GM18870 (cell line): Measurements from ENCODE around the gene NRXN3.

Source experiments
- ATAC-seq: cut with Tn5 transposase; IDR thresholded peaks from one replicate; pipeline ENCODE4 v1.9.1; 2021; ENCODE audit warnings: moderate library complexity; ENCODE audit not compliant: unreplicated experiment

Gene NRXN3

DNA sequence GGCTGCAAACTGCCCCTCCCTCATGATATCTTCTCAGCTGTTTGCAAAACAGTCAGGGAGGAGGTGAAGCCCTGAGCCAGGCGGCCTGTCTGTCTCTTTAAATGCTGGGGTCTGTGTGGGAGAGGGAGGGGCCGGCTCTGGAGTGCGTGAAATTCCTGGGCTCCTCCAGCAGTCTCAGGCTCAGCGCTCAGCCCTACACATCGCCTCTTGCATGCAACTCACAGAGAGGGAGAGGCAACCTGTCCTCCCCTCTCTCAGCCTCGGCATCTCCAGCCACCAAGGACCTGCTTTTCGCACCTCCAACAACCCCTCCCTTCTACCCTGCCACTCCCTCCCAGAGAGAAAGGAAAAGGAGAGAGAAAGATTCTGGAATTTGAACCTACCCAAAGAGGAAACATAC, at the start of gene NRXN3:
Gene NRXN3, plus strand, starts transcription at position 171 of the 400 bp plus-strand sequence. CDS start 72,721 bp downstream, outside the sequence.
- no peak for ATAC-seq

DNA sequence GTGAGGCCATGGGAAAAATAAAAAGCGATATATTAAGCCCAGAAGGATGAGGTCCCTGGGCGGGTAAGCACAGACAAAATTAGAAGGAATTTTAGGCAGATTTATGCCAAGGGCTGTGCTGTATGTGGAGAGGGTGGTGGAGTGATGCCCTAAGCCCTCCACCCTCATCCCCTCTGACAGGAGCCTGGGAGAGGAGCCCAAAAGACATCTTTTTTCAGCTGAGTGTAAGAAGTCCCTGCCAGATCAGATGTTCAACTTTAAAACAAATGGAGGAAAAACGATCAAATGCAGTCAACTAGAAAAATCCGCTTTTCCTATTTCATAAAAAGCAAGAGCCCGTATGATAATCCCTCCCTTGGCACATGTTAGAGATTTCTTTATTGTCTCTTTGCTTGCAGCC, 47.7 kb upstream of the NRXN3 start:
- no peak for ATAC-seq

DNA sequence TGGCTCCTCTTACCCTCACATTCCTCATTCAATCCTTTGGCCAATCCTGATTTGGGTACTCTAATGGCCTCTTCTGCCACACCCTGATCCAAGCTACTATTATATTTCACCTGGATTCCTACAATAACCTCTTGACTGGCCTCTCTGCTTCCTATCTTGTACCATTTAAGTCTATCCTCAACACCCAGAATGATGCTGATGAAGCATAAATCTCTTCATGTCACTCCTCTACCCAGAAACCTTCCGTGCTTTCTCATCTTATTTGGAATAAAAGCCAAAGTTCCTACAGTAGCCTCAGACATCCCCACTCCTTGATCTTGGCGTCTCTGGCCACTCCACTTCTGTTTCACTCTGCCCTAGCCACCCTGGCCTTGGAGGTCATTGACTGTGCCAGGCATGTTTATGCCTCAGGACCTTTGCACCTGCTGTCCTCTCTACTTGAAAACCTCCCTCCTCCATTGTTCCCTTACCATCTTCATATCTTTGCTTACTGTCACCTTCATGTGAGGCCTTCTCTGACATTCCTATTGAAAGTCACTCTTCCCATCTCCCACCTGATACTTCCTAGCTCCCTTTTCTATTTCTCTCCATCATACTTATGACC, 46.4 kb upstream of the NRXN3 start:
- ATAC-seq = no peak

DNA sequence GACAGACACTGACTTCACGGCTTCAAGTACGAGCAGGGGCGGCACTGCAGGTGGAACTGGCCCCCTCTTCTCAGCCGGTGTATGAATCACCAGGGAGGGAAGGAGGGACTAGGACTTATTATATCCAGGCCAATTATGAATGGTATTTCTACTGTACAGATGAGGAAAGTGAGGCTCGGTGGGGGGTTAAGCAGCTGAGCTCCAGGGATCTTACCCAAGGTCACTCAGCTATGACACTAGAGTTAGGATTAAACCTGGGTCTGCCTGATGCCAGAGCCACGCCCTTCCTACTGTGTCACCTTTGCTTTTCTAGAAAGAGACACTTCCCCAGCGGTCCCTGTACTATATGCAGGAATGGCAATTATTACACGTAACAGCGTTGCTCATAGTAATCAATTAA, 42.2 kb upstream of the NRXN3 start:
- no peak for ATAC-seq

DNA sequence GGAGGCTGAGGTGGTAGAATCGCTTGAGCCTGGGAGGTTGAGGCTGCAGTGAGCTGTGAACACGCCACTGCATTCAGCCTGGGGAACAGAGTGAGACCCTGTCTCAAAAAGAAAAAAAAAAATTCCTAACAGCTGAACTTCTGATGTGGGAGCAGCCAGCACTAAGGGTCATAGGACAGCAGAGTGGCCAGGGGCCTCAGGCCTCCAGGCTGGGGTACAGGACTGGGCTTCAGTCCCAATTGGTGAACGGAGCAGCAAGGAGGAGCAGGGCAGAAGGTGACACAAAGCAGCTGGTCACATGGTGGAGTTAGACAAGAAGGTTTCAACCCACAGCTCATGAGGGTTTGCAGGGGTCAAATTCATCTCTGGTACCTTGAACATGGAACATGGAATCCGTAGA, 40.8 kb upstream of the NRXN3 start:
- ATAC-seq = no peak

DNA sequence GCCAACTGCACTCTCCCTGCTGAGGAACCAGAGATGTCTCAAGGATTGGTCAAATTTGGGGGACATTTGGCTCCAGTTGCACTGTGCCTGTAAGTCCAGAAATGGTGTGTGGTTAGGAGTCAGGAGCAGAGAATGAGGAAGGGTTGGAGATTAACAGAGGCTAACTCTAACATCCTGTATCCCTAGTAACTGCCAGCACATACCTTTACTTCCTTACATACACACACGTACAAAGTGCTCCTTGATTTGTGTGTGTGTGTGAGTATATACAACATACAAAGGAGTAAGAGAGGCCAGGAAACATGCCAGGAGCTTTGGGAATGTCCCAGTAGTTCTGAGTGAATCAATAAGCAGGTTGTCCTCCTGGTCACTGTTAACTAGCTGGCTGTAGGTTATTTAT, 39.8 kb upstream of the NRXN3 start:
- no peak for ATAC-seq

DNA sequence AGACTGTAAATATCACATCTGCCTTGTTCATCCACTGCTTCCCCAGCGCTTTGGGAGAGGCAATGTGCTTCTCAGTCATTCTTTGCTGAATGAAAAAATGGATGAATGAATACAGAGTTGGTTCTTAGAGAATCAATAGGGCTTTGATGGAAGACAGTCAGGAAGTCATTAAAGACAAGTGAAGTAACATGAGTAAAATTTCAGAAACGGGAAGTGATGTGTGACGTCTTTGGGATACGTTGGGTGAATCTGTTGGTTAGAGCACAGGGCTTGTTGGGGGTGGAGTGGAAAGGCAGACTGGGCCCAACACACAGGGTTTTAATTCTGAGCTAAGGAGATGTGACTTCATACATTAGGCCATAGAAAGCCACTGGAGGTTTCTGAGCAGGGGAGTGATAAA, 39.0 kb upstream of the NRXN3 start:
- ATAC-seq = no peak

DNA sequence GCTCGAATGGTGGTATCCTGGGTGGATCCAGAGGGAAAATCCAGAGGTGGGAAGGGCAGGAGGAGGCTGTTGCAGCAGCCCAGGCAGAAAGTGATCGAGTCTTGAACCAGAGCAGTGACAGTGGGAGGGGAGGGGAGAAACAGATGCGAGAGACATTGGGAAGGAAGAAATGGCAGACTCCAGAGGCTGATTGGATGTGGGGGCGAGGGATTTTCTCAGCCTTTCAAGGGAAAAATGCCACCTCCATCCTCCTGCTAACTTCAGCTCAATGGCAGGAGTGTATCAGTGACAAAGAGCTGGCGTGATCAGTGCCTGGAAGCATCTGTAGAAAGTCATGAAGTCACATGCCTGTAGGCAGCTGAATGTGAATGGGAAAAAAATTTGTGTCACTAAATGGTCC, 38.6 kb upstream of the NRXN3 start:
- ATAC-seq = no peak

DNA sequence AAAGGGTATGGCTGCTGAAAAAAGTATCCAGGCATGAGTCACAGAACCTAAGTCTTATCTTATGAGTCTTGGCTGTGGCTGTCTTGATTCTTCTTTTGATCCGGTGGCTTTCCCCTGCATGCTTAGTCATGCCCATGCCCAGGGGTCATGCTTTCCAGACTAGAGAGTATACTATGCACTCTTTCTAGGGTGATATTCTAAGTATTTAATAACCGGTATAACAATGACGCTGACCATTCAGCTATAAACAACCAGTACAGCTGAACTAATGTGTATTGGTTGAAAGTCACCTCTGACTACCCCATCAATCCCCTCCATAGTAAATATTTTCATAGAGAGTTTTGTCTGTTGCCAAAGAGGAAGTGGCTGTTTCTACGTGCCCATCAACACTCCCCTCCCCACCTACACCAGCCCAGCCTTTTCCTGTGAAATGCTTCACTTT, 34.7 kb upstream of the NRXN3 start:
- ATAC-seq = peak; percentile 68

DNA sequence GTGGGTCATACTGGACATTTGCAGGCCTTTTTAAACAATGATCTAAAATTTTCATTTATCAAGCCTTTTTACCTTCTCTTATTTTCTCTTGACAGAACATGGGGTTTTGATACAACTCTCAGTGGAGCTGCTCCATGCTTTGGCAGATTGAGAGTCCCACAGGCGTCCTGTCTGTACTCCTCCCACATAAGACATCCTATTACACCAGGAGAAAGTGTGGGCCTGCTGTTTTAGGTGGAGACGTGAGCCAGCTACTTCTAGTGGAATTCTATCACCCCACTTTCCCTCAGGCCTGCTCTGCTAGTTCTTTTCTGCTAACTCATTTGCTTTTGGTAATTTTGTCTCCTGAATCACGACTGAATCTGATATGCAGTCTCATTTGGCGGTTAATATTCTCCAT, 33.5 kb upstream of the NRXN3 start:
- ATAC-seq = no peak

DNA sequence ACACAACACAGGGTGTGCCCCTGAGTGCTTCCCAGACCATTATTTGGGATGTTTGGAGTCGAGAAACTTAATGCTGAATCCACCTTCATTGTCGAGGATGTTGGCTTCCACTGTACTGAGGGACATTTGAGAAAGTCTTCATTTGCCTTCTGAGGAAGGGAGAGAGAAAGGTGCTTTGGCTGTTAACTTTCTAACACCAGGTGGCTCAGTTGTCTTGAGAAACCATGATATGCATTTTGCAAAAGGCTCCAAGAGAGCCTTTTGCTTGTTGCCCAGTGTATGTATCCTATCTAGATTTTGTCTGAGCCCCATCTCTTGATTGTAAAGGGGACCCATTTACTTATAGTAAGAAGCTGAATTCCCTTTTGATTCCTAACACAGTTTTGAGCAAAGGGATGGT, 28.6 kb upstream of the NRXN3 start:
- ATAC-seq = no peak

DNA sequence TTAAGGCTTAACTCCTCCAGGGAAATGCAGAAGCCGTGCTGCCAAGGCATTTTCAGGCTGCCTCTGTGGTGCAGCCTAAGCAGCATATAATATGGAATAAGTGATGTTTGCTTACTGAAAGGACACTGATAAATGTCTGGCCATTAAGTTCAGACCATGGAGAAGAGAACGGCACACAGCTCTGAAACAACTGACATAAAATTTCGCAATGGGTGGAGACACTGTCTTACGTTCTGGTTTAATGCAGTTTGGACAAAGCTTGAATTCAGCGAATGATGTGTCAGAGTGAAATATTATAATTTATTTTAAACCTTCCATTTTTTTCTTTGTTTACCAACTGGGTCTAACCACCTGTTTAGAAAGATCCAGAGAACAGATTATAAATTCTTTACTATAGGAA, 27.2 kb upstream of the NRXN3 start:
- ATAC-seq = no peak

DNA sequence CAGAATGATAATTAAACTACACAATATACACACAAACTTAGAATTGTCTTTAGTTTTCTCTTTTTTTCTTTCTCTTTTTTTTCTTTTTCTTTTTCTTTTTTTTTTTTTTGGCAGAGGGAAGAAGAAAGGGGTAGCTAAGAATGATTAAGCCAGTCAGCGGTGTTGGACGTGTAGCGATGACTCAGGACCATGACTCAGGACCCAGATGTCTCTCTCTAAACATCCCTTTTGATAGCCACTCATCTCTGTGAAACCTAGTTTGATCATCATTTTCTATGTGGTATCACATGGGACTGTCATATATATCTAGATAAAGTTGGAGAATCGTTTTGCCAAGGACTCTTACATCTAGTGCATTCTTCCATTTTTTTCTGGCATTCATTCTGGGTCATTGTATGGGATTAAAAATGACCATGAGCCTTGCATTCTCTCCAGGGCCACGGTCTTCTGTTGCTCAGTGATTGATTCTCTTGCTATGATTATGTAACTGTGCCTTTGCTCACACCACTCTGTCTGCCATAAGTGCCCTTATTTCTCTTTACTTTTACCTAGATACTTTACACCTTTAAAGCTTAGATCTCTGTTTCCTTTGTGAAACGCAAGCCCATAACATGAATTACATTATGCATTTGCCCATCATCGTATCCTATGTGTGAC, 26.6 kb upstream of the NRXN3 start:
- ATAC-seq = no peak

DNA sequence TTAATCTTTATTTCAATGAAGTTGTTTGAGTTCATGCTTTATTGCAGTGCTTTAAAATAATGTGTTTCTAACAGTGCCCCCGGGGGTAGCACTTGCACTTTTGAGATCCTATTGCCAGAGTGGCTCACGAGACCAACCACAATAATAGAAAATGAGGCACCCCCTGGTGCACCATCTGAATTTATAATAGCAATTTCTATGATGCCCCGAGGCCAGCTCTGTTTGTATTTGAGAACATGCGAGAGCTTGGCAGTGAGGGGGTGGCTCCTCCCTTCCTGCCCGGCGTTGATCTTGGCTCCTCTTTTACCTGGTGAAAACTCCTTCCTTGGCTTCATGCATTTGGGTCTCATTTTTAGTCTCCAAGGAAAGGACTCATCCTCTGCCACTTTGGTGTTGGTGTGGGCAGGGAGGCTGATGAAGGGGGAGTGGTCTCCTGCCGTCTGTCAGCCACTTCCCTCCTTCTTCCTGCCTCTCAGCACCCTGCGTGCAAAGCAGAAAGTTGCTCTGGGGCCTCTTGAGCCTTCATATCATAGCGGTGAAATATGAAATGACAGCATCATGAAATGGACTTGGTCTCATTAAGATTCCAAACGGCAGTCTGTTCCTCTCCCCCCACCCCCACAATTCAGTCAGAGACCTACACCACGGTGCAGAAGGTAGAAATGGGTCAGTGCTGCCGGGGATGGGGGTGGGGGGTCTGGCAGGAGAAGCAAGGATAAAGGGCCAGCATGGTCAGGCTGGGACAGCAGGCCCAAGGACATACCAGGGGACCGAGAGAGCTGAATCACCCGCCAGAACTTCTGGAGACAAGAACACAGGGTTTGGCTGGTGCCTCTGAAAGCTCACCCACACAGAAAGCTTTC, 17.7 kb upstream of the NRXN3 start:
- no peak for ATAC-seq

DNA sequence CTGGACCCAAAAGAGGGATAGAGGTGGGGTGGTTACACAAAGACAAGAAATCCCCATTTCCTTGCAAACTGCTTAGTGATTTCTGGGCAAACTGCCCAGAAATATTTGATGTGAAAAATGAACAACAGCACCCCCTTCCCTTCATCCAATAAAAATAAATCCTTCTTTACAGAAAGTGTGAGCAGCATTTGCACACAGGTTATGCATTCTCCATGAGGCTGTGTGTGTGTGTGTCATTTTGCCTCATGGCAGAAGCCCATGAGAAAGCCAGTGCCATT, 17.2 kb upstream of the NRXN3 start:
- ATAC-seq = no peak

DNA sequence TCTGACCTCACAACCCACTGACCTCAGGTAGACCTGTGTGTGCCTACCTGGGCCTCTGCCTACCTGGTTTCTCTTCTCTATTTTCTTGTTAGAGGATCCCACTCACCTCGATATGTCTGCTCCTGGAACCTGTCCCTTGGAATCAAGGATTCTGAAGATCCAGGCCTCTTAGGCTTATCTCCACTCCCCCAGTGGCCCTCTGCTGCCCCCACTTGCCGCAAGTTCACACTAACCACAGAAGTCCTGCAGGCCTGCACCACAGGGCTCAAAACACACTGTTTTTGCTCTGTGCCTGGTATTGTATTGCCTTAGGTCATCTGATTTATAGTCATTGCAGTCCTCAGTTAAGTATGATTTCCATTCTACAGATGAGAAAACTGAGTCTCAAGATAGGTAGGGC, 15.3 kb upstream of the NRXN3 start:
- no peak for ATAC-seq

DNA sequence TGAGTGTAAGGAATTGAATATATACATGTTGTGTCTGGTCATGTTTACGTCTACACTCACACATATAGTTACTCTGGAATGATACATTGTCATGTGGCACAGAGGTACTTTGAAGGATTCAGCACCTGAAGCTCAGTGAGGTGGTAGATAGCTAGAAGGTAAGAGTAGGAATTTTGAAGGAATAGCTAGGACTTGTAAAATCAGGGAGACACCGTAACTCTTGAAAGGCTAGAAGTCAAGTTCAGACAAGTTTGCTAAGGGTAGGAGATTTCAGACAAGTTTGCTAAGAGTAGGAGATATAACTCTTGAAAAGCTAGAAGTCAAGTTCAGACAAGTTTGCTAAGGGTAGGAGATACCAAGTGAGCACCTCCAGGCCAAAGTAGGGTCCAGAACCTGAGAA, 14.0 kb upstream of the NRXN3 start:
- ATAC-seq = no peak

DNA sequence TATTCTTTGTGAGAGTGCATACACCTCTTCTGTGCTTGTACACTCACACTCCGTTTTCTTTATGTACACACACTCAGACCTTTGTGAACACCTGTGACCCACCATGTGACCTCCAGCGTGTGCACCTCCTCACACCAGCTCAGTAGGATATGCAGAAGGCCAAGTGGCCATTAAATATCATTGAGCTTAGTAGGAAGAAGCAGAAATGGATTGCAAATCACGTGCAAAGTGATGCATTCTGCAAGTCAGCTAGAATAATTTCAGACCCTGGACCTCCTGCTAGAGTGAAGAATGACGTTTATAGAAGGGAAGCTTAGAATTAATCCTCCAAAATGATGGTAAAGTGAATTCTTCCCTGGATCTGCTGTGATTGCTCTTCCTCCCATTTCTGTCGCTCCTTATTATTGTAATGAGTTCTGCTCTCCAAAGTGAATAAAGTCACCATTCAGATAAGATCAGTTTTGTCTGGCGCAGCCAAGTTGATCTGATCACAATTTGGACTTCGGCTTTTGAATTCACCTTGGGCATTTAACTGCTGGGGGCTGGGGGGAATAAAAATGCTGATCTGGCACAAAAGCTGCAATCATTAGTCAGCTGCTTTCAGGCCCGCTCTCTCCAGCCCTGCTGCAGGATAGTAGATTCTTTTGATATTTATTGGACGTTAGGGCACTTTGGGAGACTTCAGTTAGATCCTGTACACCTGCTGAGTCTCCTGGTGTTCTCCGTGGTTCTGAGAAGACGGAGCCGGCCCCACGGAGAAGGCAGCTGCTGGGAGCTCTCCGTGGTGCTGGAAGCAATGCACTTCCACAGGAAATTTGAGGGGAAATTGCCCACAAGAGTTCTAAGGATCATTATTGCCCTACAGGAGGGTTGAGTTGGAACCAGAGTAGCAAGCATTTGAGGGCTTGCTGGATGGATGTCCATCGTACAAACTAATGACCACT, 12.4 kb upstream of the NRXN3 start:
- ATAC-seq = no peak

DNA sequence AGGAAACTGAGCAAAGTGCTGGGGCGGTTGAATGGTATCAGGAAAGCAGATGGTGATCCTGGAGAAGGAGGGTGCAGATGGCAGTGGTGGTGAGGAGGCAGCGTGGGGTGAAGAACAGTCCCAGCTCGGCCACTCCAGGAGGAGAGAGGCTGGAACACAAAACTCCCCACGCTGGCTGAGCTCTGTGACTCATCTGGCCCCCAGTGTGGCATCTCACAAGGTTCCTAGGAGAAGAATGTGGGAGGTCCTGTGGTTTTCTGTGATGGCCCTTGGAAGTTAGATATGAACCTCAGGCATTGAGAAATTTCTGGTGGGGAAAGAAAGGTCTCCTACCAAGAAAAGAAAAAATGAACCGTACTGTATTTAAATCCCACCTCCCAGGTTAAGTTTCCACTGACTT, 8.0 kb upstream of the NRXN3 start:
- no peak for ATAC-seq

DNA sequence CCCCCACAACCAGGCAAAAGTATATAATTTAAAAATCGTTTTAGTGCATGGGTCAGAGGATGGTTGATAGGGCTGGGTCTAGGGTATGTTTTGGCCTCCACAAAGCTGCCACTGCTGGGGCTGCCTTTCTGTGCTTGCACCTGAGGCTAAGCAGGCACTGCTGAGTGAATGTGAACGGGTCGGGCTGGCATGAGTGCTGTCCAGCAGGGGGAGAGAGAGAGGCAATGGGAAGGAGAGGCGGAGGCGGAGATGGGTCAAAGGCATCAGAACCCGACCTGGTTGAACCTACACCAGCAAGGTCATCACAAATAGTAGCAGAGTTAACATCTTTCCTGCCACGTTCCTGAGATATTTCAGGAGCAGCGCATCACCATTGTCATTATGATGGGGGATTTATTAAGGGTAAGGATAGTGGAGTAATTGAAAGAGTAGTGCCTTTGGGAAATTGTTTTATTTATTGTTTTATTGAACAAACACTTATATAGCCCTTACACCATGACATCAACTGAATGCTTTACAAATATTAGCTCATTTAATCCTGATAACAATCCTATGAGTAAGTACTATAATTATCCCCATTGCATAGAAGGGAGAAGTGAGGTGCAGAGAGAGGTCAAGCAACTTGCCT, 5.8 kb upstream of the NRXN3 start:
- ATAC-seq = no peak

DNA sequence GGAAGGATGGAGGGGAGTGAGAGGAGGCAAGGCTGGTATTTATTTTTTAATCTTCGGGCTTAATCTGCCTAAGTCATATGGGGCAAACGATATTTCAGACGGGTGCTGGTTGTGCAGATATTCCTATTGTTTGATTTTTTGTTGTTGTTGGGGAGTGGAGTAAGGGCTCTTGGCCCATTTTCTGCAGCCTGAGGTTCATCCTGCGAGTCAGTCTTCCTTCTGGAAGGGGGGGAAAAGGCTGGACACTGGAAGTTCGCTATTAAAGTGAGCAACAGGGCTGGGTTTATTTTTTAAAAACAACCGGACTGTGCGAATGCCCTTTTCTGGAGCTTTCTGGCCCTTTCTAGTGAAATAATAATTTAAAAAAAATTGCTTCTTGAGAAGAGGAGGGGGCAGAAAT, 2.3 kb downstream of the NRXN3 start:
- no peak for ATAC-seq
